K562 (cell line): Measurements from ENCODE around the gene WWOX. TPM values are rescaled to one million over a fixed set of nuclear protein-coding genes. Genes with fewer than 3 reads are reported as not detected.

ENCODE experiments used
- ATAC-seq: fragments of 200-7000 bp; cut with Tn5 transposase; 3 replicates; pipeline ENCODE4 v1.9.1; 2020; ENCODE audit warnings: moderate library complexity
- BruUV-seq: library from RNA; stranded (reverse); fragments of 400-500 nt; replicated peaks from 2 replicates; lab custom pipeline; 2021; lab: Mats Ljungman, UMichigan
- CTCF ChIA-PET: fragments of 300-600 bp; formaldehyde crosslinking; extraction: SDS; loops from one replicate; lab custom pipeline; 2021; ENCODE audit warnings: low intra/inter-chr PET ratio; lab: Yijun Ruan, JAX
- POLR2A ChIA-PET: fragments of 300-600, 350-650 bp; sonication (Branson Sonifier 250); formaldehyde crosslinking; extraction: SDS; loops from one replicate; lab custom pipeline; 2021; ENCODE audit warnings: antibody characterized with exemption, inconsistent platforms; lab: Yijun Ruan, JAX
- DNase-seq, 4 experiments: peaks; one replicate each; pipeline versions ENCODE4 v3.0.0 to v3.0.0-alpha.2; 2011 to 2018; ENCODE audit warnings: low spot score in 3 of 4, mixed read lengths in 3 of 4; ENCODE audit errors: extremely low read depth in 1 of 4
- FAIRE-seq: peaks from 2 replicates; lab custom pipeline; 2011; peaks lifted over from hg19 to GRCh38; lab: Jason Lieb, UNC
- H2AFZ ChIP-seq: 2 replicates; pipeline ENCODE4 v1.6.0; 2011; ENCODE audit warnings: low read depth, low read length, control low read depth, inconsistent platforms
- H3K27ac ChIP-seq: fragments of 200-600 bp; 3 replicates; pipeline ENCODE4 v1.8.0; 2011; ENCODE audit warnings: low read depth, mild to moderate bottlenecking, control low read depth, inconsistent platforms, low read length, moderate library complexity, mixed read lengths; ENCODE audit errors: extremely low read depth
- H3K27me3 ChIP-seq, 2 experiments: fragments of 300-600 bp in 1 of 2; 2 replicates in 1 of 2; 3 replicates in 1 of 2; pipeline versions ENCODE4 v1.6.0 to v1.8.0; 2011; ENCODE audit warnings: inconsistent platforms in 2 of 2, low read length in 2 of 2, mild to moderate bottlenecking in 1 of 2, mixed read lengths in 1 of 2, moderate library complexity in 1 of 2; ENCODE audit not compliant: control insufficient read depth in 2 of 2, insufficient read depth in 2 of 2
- H3K36me3 ChIP-seq: fragments of 300-600 bp; 3 replicates; pipeline ENCODE4 v1.8.0; 2011; ENCODE audit warnings: mild to moderate bottlenecking, low read length, inconsistent platforms; ENCODE audit not compliant: control insufficient read depth, insufficient read depth
- H3K4me1 ChIP-seq, 2 experiments: fragments of 200-600 bp in 1 of 2; replicated peaks in 1 of 2; 2 replicates in 1 of 2; 3 replicates in 1 of 2; pipeline versions ENCODE4 v1.5.1 to v1.8.0; 2011; ENCODE audit warnings: inconsistent platforms in 2 of 2, low read length in 2 of 2, mild to moderate bottlenecking in 1 of 2, mixed read lengths in 1 of 2, moderate library complexity in 1 of 2; ENCODE audit not compliant: control insufficient read depth in 2 of 2, insufficient read depth in 2 of 2
- H3K4me2 ChIP-seq: 2 replicates; pipeline ENCODE4 v1.6.1; 2011; ENCODE audit warnings: low read length, control low read depth, inconsistent platforms, mixed read lengths; ENCODE audit not compliant: insufficient read depth
- H3K4me3 ChIP-seq: fragments of 200-600 bp; sonication (generic), shearing (Covaris generic); 2 replicates; pipeline ENCODE4 v1.5.1; 2016; ENCODE audit warnings: control low read depth, inconsistent platforms
- H3K79me2 ChIP-seq: fragments of 200-600 bp; 3 replicates; pipeline ENCODE4 v1.8.0; 2011; ENCODE audit warnings: low read length, inconsistent platforms; ENCODE audit not compliant: control insufficient read depth, insufficient read depth
- H3K9ac ChIP-seq, 2 experiments: 2 replicates each; pipeline versions ENCODE4 v1.6.0 to v1.6.1; 2011; ENCODE audit warnings: low read depth in 2 of 2, low read length in 2 of 2, control low read depth in 1 of 2, inconsistent platforms in 1 of 2, mild to moderate bottlenecking in 1 of 2, mixed read lengths in 1 of 2; ENCODE audit not compliant: insufficient read depth in 1 of 2
- H3K9me1 ChIP-seq: one replicate; pipeline ENCODE4 v1.6.0; 2011; ENCODE audit warnings: inconsistent platforms, mild to moderate bottlenecking, low read length, moderate library complexity; ENCODE audit not compliant: control insufficient read depth, insufficient read depth
- H3K9me3 ChIP-seq: replicated peaks from 2 replicates; pipeline ENCODE4 v1.5.1; 2011; ENCODE audit warnings: low read depth, low read length, inconsistent platforms; ENCODE audit not compliant: control insufficient read depth, insufficient read depth
- H4K20me1 ChIP-seq: replicated peaks from 2 replicates; pipeline ENCODE4 v1.6.1; 2011; ENCODE audit warnings: low read length, inconsistent platforms, mixed read lengths; ENCODE audit not compliant: control insufficient read depth, insufficient read depth
- BRF1 ChIP-seq: IDR thresholded peaks from 3 replicates; pipeline ENCODE4 v1.6.1; 2011; ENCODE audit warnings: borderline replicate concordance, mild to moderate bottlenecking; ENCODE audit not compliant: insufficient read length; ENCODE audit errors: extremely low read depth
- MBD2 ChIP-seq: sonication (generic); IDR thresholded peaks from 2 replicates; pipeline ENCODE4 v1.6.1; 2016; ENCODE audit warnings: low read depth, borderline replicate concordance
- NFRKB ChIP-seq: fragments of 450-650 bp; IDR thresholded peaks from 2 replicates; pipeline ENCODE4 v1.6.1; 2016; ENCODE audit warnings: low read depth
- PHB2 ChIP-seq: fragments of 450-650 bp; IDR thresholded peaks from 2 replicates; pipeline ENCODE4 v1.6.1; 2017; ENCODE audit warnings: low read depth
- SRSF7 ChIP-seq: fragments of 200-400 bp; formaldehyde crosslinking; optimal IDR thresholded peaks from 2 replicates; pipeline ENCODE3; 2017; ENCODE audit warnings: mild to moderate bottlenecking, low read depth, low read length
- ZC3H8 ChIP-seq: fragments of 450-650 bp; IDR thresholded peaks from 2 replicates; pipeline ENCODE4 v1.6.1; 2017
- ZNF707 ChIP-seq: fragments of 250-450 bp; sonication (Bioruptor Pico); conservative IDR thresholded peaks from 2 replicates; pipeline ENCODE4 v1.8.0; 2022; ENCODE audit warnings: inconsistent platforms, mild to moderate bottlenecking, moderate library complexity
- WGBS: fragments of 100-300 bp; shearing (Covaris generic); methylation state at CpG from one replicate; pipeline ENCODE4 v1.1.6; 2016; ENCODE audit warnings: low coverage, mixed read lengths; ENCODE audit not compliant: insufficient coverage; ENCODE audit errors: missing lambda C conversion rate; 5-methylcytosine and 5-hydroxymethylcytosine counted together
- in situ Hi-C: fragments of 300-500 bp; cut with MboI; formaldehyde crosslinking; loops from 4 replicates; pipeline ENCODE4 v1.15.0; 2018; ENCODE audit warnings: inconsistent platforms, mixed read lengths
- intact Hi-C: fragments of 100-400 bp; cut with micrococcal nuclease; formaldehyde crosslinking; loops from 2 replicates; pipeline ENCODE4 v1.14.2; 2022
- polyA plus RNA-seq, 8 experiments: library from polyadenylated mRNA; depleted of rRNA in 4 of 8; stranded (reverse) in 5 of 8; unstranded in 3 of 8; fragments of >200 nt; fragmentation: Nextera tagmentation in 2 of 8; fragmentation: Illumina TruSeq in 1 of 8; extraction: Ambion mirVana in 2 of 8; extraction: Trizol in 1 of 8; gene quantifications; 2 replicates each; pipeline versions ENCODE4 v1.2.1 to v1.2.3, GENCODE V29; 2011 to 2014; ENCODE audit warnings: inconsistent platforms in 1 of 8, missing spikeins in 1 of 8
- total RNA-seq, 7 experiments: library from RNA; depleted of rRNA in 6 of 7; stranded (reverse); fragments of >200 nt in 6 of 7; fragmentation: Illumina TruSeq in 2 of 7; extraction: Trizol in 2 of 7; gene quantifications; 2 replicates each; pipeline versions ENCODE4 v1.2.1 to v1.2.3, GENCODE V29; 2011 to 2021; ENCODE audit warnings: low replicate concordance in 1 of 7
- TF ChIP-seq, protein P1 (sequence below): fragments of 250-450 bp; sonication (Bioruptor Pico); IDR thresholded peaks from 2 replicates; pipeline ENCODE4 v1.8.0; 2021; ENCODE audit warnings: borderline replicate concordance, mild to moderate bottlenecking, moderate library complexity; ENCODE audit not compliant: poor library complexity, severe bottlenecking
- TF ChIP-seq, protein P2 (sequence below): fragments of 250-450 bp; sonication (Bioruptor Pico); IDR thresholded peaks from 2 replicates; pipeline ENCODE4 v1.5.0; 2020; ENCODE audit warnings: mild to moderate bottlenecking, borderline replicate concordance
- TF ChIP-seq, protein P3 (sequence below): fragments of 250-450 bp; sonication (Bioruptor Pico); IDR thresholded peaks from 2 replicates; pipeline ENCODE4 v1.5.0; 2021; ENCODE audit warnings: mild to moderate bottlenecking, borderline replicate concordance
- TF ChIP-seq, protein P4 (sequence below), 3 experiments: fragments of 200-800 bp in 1 of 3; sonication (Bioruptor generic) in 1 of 3; sonication (generic) in 1 of 3; formaldehyde crosslinking in 1 of 3; IDR thresholded peaks; 2 replicates each; pipeline versions ENCODE4 v1.6.1 to v1.8.0; 2016 to 2022; ENCODE audit warnings: mild to moderate bottlenecking in 2 of 3, missing compliant biosample characterization in 2 of 3, missing genetic modification characterization in 2 of 3, missing genetic modification reagents in 1 of 3

WWOX gene
- total and polyA plus RNA-seq, 9 of the 15 experiments (the other 6 are each of a cell fraction or from before 2014, with no cell fraction given), result 1.6 to 22.7 (median 8.1) TPM

DNA sequence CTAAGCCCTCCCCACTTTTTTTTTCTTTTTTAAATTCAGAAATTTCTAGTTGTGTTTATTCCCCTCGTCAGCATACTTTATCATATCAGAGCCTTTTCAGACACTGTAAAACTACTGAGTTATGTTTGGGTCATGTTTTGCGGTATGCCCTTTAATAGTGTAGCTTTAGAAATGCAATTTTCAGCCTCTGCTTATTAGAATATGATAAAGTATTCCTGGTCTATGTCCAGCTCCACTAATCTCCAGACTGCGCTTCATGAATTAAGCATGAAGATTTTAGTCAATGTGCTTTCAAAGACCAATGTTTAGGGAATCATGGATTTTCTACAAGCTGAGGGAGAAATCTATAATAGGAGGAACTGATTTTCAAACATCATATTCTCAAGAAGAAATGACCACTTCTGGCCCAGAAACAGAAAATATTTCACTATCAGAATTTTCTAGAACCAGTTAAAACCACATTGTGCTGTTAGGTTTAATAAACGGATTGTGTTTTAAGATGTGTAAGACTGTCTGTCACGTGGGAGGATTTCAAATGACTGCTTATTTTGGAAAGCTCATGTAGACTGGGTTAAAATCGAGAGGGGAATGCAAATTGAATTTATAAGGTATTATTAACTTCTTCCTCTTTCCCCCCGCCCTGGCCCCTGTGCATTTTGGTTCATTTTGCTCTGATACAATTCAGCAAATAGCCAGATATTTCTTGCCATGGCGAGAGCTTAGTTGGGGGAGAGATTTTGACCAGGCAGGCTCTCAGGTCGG, 498.5 kb downstream of the WWOX start:
- H3K4me2 ChIP-seq, result no peak overlapping the region
- no peaks in the 10 kb centered on the region for H3K36me3 ChIP-seq
- H4K20me1 ChIP-seq, result no peaks in the 10 kb centered on the region; the same call in 1 of the 2 replicates
- H3K4me3 ChIP-seq, result no peak overlapping the region
- CTCF ChIA-PET, result no interaction called here
- intact Hi-C loops, result no loop called here
- no peaks in the 10 kb centered on the region for H3K4me1 ChIP-seq
- in situ Hi-C loops, result no loop called here
- no peak overlapping the region for H3K9ac ChIP-seq
- no peak overlapping the region for H3K27ac ChIP-seq
- no TSS peak for BruUV-seq
- H3K27me3 ChIP-seq, result peaks cover 0 to 17% of the 10 kb centered on the region in 2 experiments; a peak in 3 of 5 replicates
- no peak overlapping the region for H2AFZ ChIP-seq
- ATAC-seq (no peak), DNase-seq (no peak), FAIRE-seq (no peak)
- POLR2A ChIA-PET, result interaction anchor here (0.7 kb wide), 1 partner anchor 1989 kb away, joined by 3 read pairs; no protein-coding TSS in a partner anchor
- WGBS, result under 1% methylated on average over 9 of the region's 9 CpGs
- no peaks in the 10 kb centered on the region for H3K79me2 ChIP-seq
- H3K9me1 ChIP-seq, result no peaks in the 10 kb centered on the region
- no peaks in the 10 kb centered on the region for H3K9me3 ChIP-seq
- TF ChIP-seq, protein P1, sequence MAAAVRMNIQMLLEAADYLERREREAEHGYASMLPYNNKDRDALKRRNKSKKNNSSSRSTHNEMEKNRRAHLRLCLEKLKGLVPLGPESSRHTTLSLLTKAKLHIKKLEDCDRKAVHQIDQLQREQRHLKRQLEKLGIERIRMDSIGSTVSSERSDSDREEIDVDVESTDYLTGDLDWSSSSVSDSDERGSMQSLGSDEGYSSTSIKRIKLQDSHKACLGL, result no peak
- TF ChIP-seq MBD2 (no peak), ZNF707 (no peak), NFRKB (no peak), BRF1 (no peak), PHB2 (no peak), ZC3H8 (no peak), SRSF7 (no peak)
- TF ChIP-seq, protein P2, sequence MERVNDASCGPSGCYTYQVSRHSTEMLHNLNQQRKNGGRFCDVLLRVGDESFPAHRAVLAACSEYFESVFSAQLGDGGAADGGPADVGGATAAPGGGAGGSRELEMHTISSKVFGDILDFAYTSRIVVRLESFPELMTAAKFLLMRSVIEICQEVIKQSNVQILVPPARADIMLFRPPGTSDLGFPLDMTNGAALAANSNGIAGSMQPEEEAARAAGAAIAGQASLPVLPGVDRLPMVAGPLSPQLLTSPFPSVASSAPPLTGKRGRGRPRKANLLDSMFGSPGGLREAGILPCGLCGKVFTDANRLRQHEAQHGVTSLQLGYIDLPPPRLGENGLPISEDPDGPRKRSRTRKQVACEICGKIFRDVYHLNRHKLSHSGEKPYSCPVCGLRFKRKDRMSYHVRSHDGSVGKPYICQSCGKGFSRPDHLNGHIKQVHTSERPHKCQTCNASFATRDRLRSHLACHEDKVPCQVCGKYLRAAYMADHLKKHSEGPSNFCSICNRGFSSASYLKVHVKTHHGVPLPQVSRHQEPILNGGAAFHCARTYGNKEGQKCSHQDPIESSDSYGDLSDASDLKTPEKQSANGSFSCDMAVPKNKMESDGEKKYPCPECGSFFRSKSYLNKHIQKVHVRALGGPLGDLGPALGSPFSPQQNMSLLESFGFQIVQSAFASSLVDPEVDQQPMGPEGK (CRISPR knock-in tag), result no peak
- TF ChIP-seq, protein P3, sequence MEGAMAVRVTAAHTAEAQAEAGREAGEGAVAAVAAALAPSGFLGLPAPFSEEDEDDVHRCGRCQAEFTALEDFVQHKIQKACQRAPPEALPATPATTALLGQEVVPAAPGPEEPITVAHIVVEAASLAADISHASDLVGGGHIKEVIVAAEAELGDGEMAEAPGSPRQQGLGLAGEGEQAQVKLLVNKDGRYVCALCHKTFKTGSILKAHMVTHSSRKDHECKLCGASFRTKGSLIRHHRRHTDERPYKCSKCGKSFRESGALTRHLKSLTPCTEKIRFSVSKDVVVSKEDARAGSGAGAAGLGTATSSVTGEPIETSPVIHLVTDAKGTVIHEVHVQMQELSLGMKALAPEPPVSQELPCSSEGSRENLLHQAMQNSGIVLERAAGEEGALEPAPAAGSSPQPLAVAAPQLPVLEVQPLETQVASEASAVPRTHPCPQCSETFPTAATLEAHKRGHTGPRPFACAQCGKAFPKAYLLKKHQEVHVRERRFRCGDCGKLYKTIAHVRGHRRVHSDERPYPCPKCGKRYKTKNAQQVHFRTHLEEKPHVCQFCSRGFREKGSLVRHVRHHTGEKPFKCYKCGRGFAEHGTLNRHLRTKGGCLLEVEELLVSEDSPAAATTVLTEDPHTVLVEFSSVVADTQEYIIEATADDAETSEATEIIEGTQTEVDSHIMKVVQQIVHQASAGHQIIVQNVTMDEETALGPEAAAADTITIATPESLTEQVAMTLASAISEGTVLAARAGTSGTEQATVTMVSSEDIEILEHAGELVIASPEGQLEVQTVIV (CRISPR knock-in tag), result no peak
- TF ChIP-seq, protein P4, sequence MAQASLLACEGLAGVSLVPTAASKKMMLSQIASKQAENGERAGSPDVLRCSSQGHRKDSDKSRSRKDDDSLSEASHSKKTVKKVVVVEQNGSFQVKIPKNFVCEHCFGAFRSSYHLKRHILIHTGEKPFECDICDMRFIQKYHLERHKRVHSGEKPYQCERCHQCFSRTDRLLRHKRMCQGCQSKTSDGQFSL (CRISPR knock-in tag; IDR thresholded peaks at IDR 0.05), result no peak
- TF ChIP-seq, protein P4 (tag; IDR thresholded peaks at IDR 0.05), result no peak
